ENCODE results near the gene WDR83. TPM values are rescaled to one million over a fixed set of nuclear protein-coding genes. Genes with fewer than 3 reads are reported as not detected.
"Not testable (repeated sequence)": the region's sequence is repeated elsewhere in the genome, so short reads cannot be mapped to it uniquely, and the experiment has no call there.

Gene WDR83
- total and polyA plus RNA-seq, 2 of the 4 experiments (the other 2 are of a cell fraction) = 5.9 to 8.9 TPM

DNA sequence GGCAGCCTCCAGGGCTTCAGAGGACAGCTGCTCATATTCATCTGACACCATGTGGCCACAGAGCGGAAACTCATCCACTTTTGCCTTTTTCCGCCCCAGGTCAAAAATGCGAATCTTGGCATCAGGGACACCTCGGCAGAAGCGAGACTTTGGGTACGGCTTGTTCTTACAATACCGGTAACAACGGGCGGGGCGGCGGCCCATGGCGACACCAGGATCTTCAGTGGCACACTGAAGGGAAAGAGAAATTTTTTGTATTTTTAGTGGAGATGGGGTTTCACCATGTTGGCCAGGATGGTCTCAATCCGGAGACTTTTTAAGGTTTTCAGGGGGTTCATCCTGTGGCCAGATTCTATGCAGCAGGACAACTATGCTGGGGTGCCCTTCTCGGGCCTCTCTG, 22.9 kb upstream of the WDR83 start:
- H3K4me1 ChIP-seq (ENCODE audit: control insufficient read depth, insufficient read depth, low read length); H2AFZ ChIP-seq (replicated peaks; ENCODE audit: low read length, poor library complexity); H2AK9ac ChIP-seq (replicated peaks; ENCODE audit: low read depth, low read length, poor library complexity); BruUV-seq (replicated peaks); DNase-seq; H4K91ac ChIP-seq (ENCODE audit: insufficient read depth, low read depth, low read length); H3K9ac ChIP-seq (ENCODE audit: low read depth, low read length); H3K36me3 ChIP-seq (ENCODE audit: control insufficient read depth, insufficient read depth, low read length); H3K4ac ChIP-seq (ENCODE audit: low read depth, low read length); dilution Hi-C loops (cut with HindIII; ENCODE audit: low sequenced_read_pairs, unreplicated experiment); H3K23ac ChIP-seq (ENCODE audit: low read depth, low read length); H2BK5ac ChIP-seq (ENCODE audit: low read depth, low read length, poor library complexity, severe bottlenecking); H3K27me3 ChIP-seq (ENCODE audit: control insufficient read depth, insufficient read depth, low read length); H3K79me1 ChIP-seq (ENCODE audit: low read depth in 1 of 2, low read length in 2 of 2); in situ Hi-C loops (cut with MboI; ENCODE audit: low sequenced_read_pairs); intact Hi-C loops (cut with micrococcal nuclease); CTCF ChIA-PET; H3K14ac ChIP-seq (replicated peaks; ENCODE audit: low read depth, low read length); H2AK5ac ChIP-seq (ENCODE audit: low read depth, low read length); POLR2A ChIA-PET (ENCODE audit: unreplicated experiment); H3K4me3 ChIP-seq (ENCODE audit: insufficient read depth, low read depth, low read length); H2BK15ac ChIP-seq (ENCODE audit: low read depth, low read length); ATAC-seq (ENCODE audit: low read depth); H3K56ac ChIP-seq (ENCODE audit: extremely low read depth, insufficient read depth, low read length); H3K9me3 ChIP-seq (ENCODE audit: control insufficient read depth, insufficient read depth, low read length); H4K5ac ChIP-seq (ENCODE audit: low read depth, low read length); H3K18ac ChIP-seq (ENCODE audit: low read depth, low read length); H4K20me1 ChIP-seq (ENCODE audit: insufficient read depth, low read length); H2BK120ac ChIP-seq (ENCODE audit: low read depth, low read length); H3K4me2 ChIP-seq (ENCODE audit: low read depth, low read length); H2BK20ac ChIP-seq (ENCODE audit: low read depth, low read length); H3K27ac ChIP-seq (ENCODE audit: insufficient read depth, low read length); H3K9me1 ChIP-seq (ENCODE audit: insufficient read depth, low read length); H4K8ac ChIP-seq (ENCODE audit: low read depth in 2 of 2, low read length in 2 of 2): not testable (repeated sequence)
- 90% methylated on average over 2 of the region's 14 CpGs; no CpG with 5 or more reads in 1 of the 2 experiments for WGBS, 2 experiments (ENCODE audit: extremely low coverage in 2 of 2, insufficient read length in 1 of 2)
